AG04449 (cell line): Measurements from ENCODE around the gene A2M.

ENCODE experiments used
- CTCF ChIA-PET: fragments of 350-600 bp; formaldehyde crosslinking; extraction: SDS; loops from one replicate; lab custom pipeline; 2021; ENCODE audit warnings: antibody characterized with exemption; lab: Yijun Ruan, JAX
- POLR2A ChIA-PET: fragments of 400-600, 350-600 bp; formaldehyde crosslinking; extraction: SDS; loops from one replicate; lab custom pipeline; 2020; ENCODE audit warnings: antibody characterized with exemption, inconsistent platforms; lab: Yijun Ruan, JAX
- DNase-seq: peaks from one replicate; pipeline ENCODE4 v3.0.0-alpha.2; 2010; ENCODE audit warnings: low read depth, low spot score
- H3K4me3 ChIP-seq: 2 replicates; pipeline ENCODE4 v1.5.1; 2011; ENCODE audit warnings: low read depth, mild to moderate bottlenecking, control low read depth, low read length
- TF ChIP-seq, protein P1 (sequence below): IDR thresholded peaks from one replicate; pipeline ENCODE4 v1.5.1; 2011; ENCODE audit warnings: mild to moderate bottlenecking, moderate library complexity, low read length, control low read depth, inconsistent platforms; ENCODE audit not compliant: insufficient read depth; ENCODE audit errors: missing control alignments

The A2M gene

GRCh38 chr12:9087087-9087835 is 28.5 kb downstream of the A2M start:
- TF ChIP-seq, protein P1, sequence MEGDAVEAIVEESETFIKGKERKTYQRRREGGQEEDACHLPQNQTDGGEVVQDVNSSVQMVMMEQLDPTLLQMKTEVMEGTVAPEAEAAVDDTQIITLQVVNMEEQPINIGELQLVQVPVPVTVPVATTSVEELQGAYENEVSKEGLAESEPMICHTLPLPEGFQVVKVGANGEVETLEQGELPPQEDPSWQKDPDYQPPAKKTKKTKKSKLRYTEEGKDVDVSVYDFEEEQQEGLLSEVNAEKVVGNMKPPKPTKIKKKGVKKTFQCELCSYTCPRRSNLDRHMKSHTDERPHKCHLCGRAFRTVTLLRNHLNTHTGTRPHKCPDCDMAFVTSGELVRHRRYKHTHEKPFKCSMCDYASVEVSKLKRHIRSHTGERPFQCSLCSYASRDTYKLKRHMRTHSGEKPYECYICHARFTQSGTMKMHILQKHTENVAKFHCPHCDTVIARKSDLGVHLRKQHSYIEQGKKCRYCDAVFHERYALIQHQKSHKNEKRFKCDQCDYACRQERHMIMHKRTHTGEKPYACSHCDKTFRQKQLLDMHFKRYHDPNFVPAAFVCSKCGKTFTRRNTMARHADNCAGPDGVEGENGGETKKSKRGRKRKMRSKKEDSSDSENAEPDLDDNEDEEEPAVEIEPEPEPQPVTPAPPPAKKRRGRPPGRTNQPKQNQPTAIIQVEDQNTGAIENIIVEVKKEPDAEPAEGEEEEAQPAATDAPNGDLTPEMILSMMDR = no peak
- no peak for DNase-seq
- POLR2A ChIA-PET = no interaction called here
- CTCF ChIA-PET = no interaction called here
- no peak overlapping the region for H3K4me3 ChIP-seq

DNA sequence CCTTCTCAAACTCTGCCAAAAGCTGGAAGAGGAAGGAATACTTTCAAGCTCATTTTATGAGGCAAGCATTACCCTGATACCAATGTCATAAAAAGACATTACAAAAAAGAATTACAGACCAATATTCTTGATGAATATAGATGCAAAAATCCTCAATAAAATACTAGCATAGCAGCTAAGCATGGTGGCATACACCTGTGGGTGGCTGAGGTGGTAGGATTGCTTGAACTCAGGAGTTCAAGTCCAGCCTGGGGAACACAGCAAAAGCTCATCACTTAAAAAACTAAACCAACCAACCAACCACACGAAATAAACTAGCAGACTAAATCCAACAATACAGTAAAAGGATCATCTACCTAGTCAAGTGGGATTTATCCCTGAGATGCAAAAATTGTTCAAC is 29.6 kb downstream of the A2M start:
- ChIA-PET POLR2A (no interaction called here), CTCF (no interaction called here)
- TF ChIP-seq, protein P1 = no peak
- no peak for DNase-seq
- no peak overlapping the region for H3K4me3 ChIP-seq

GRCh38 chr12:9084417-9084816 is 31.3 kb downstream of the A2M start:
- no peak overlapping the region for H3K4me3 ChIP-seq
- POLR2A ChIA-PET = no interaction called here
- TF ChIP-seq, protein P1 = no peak
- CTCF ChIA-PET = no interaction called here
- no peak for DNase-seq

- POLR2A ChIA-PET = interaction anchor here (0.7 kb wide), 1 partner anchor 38 kb away, joined by 3 read pairs; no protein-coding TSS in a partner anchor
- TF ChIP-seq, protein P1 = no peak
- H3K4me3 ChIP-seq = no peak overlapping the region
- no peak for DNase-seq
- CTCF ChIA-PET = interaction anchor here (0.6 kb wide), 1 partner anchor 1329 kb away, joined by 3 read pairs; no protein-coding TSS in a partner anchor
Observed at GRCh38 chr12:9083793-9084192, 31.9 kb downstream of the A2M start.

DNA sequence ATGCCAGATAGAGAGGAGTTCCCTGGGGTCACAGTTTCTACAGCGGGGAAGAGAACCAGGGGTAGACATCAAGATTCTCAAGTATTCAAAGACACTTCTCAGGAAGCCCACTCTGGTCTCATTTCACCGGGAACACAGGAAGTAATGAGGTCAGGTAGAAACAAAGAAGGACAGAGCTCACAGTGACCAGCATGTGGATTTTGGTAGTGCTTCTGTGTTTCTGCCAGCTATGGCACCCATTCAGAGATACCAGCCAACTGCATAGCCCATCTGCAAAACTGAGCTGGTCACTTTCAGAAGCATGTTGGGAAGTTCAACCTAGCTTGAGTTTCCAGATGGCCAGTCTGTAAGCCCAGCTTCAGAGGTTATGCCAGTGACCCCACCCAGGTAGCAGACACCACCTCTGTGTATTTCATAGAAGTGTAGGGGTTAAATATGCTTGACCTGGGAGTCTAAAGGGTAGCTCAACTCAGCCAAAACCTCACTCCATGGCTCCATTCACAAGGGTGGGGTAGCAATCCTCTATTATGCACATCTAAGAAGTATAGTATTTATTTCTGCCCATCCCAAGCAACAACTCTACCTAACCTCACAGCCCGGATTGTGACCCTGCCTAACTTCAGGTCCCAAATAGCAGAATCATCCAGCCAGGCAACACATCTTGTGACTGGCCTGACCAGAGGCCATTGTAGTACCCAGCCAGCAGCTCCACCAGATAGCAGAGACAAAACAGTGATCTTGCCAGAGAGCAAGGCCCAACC is 33.9 kb downstream of the A2M start:
- CTCF ChIA-PET = no interaction called here
- POLR2A ChIA-PET = no interaction called here
- TF ChIP-seq, protein P1 = no peak
- H3K4me3 ChIP-seq = no peak overlapping the region
- no peak for DNase-seq
